Muscle layer of colon (tissue), 2 donors: ENCODE measurements around the gene LDB2.

Experiments
- H3K27ac ChIP-seq: one replicate; pipeline ENCODE4 v1.7.0; 2013; ENCODE audit warnings: low read depth, mild to moderate bottlenecking, low read length, moderate library complexity
- H3K27me3 ChIP-seq, 2 donors: one replicate each; pipeline ENCODE4 v1.7.0; 2013; ENCODE audit warnings: low read length in 2 of 2, mild to moderate bottlenecking in 2 of 2; ENCODE audit not compliant: insufficient read depth in 2 of 2, control insufficient read depth in 1 of 2
- H3K36me3 ChIP-seq: one replicate; pipeline ENCODE4 v1.7.0; 2013; ENCODE audit warnings: mild to moderate bottlenecking, low read length; ENCODE audit not compliant: insufficient read depth
- H3K4me1 ChIP-seq: one replicate; pipeline ENCODE4 v1.7.0; 2013; ENCODE audit warnings: mild to moderate bottlenecking, low read length; ENCODE audit not compliant: insufficient read depth
- H3K4me3 ChIP-seq, 2 donors: one replicate each; pipeline ENCODE4 v1.7.0; 2013; ENCODE audit warnings: low read length in 2 of 2, low read depth in 1 of 2, mild to moderate bottlenecking in 1 of 2, moderate library complexity in 1 of 2
- H3K9ac ChIP-seq: one replicate; pipeline ENCODE4 v1.7.0; 2013; ENCODE audit warnings: low read length
- H3K9me3 ChIP-seq: one replicate; pipeline ENCODE4 v1.7.0; 2013; ENCODE audit warnings: mild to moderate bottlenecking, low read length
- donor health status: abdominal sarcoma.
- donor health status: Adenocarcinoma of cecum.

LDB2 gene

GRCh38 chr4:16836324-16836723 is 62.1 kb downstream of the LDB2 start:
- H3K27me3 ChIP-seq = no peaks in the 10 kb centered on the region
- no peaks in the 10 kb centered on the region for H3K4me1 ChIP-seq
- no peaks in the 10 kb centered on the region for H3K9me3 ChIP-seq
- no peaks in the 10 kb centered on the region for H3K36me3 ChIP-seq
- no peak overlapping the region for H3K9ac ChIP-seq
- no peak overlapping the region for H3K27ac ChIP-seq
- H3K4me3 ChIP-seq = no peak overlapping the region

GRCh38 chr4:16835597-16836247 is 62.7 kb downstream of the LDB2 start:
- no peak overlapping the region for H3K9ac ChIP-seq
- no peak overlapping the region for H3K27ac ChIP-seq
- no peak overlapping the region for H3K4me3 ChIP-seq

GRCh38 chr4:16834814-16835213 is 63.6 kb downstream of the LDB2 start:
- Histone ChIP-seq H3K4me1 (no peaks in the 10 kb centered on the region), H3K4me3 (no peak overlapping the region), H3K27ac (no peak overlapping the region), H3K36me3 (no peaks in the 10 kb centered on the region), H3K27me3 (no peaks in the 10 kb centered on the region), H3K9me3 (no peaks in the 10 kb centered on the region), H3K9ac (no peak overlapping the region)

More at GRCh38 chr4:16835597-16836247, 62.7 kb downstream of the LDB2 start:
- no peaks in the 10 kb centered on the region for H3K4me1 ChIP-seq
- no peaks in the 10 kb centered on the region for H3K36me3 ChIP-seq
- no peaks in the 10 kb centered on the region for H3K9me3 ChIP-seq
- H3K27me3 ChIP-seq = no peaks in the 10 kb centered on the region

GRCh38 chr4:16833722-16834121 is 64.7 kb downstream of the LDB2 start:
- Histone ChIP-seq H3K27me3 (no peaks in the 10 kb centered on the region), H3K4me3 (no peak overlapping the region), H3K27ac (no peak overlapping the region), H3K36me3 (no peaks in the 10 kb centered on the region), H3K9me3 (no peaks in the 10 kb centered on the region), H3K9ac (no peak overlapping the region), H3K4me1 (no peaks in the 10 kb centered on the region)

GRCh38 chr4:16830081-16830480 is 68.4 kb downstream of the LDB2 start:
- H3K9me3 ChIP-seq = no peaks in the 10 kb centered on the region
- no peaks in the 10 kb centered on the region for H3K27me3 ChIP-seq
- H3K9ac ChIP-seq = no peak overlapping the region
- no peak overlapping the region for H3K4me3 ChIP-seq
- no peaks in the 10 kb centered on the region for H3K4me1 ChIP-seq
- no peaks in the 10 kb centered on the region for H3K36me3 ChIP-seq
- no peak overlapping the region for H3K27ac ChIP-seq

- no peaks in the 10 kb centered on the region for H3K36me3 ChIP-seq
- H3K9me3 ChIP-seq = no peaks in the 10 kb centered on the region
- H3K4me1 ChIP-seq = no peaks in the 10 kb centered on the region
- no peaks in the 10 kb centered on the region for H3K27me3 ChIP-seq
- no peak overlapping the region for H3K27ac ChIP-seq
- no peak overlapping the region for H3K4me3 ChIP-seq
- H3K9ac ChIP-seq = no peak overlapping the region
Measured at GRCh38 chr4:16827794-16828724, 70.4 kb downstream of the LDB2 start.

- H3K4me1 ChIP-seq = no peaks in the 10 kb centered on the region
- H3K9me3 ChIP-seq = no peaks in the 10 kb centered on the region
- H3K27me3 ChIP-seq = no peaks in the 10 kb centered on the region
- H3K36me3 ChIP-seq = no peaks in the 10 kb centered on the region
- no peak overlapping the region for H3K4me3 ChIP-seq
- H3K27ac ChIP-seq = no peak overlapping the region
- H3K9ac ChIP-seq = no peak overlapping the region
Measured at GRCh38 chr4:16827045-16827444, 71.4 kb downstream of the LDB2 start.

- no peaks in the 10 kb centered on the region for H3K27me3 ChIP-seq
- H3K4me3 ChIP-seq = no peak overlapping the region
- no peaks in the 10 kb centered on the region for H3K36me3 ChIP-seq
- no peak overlapping the region for H3K27ac ChIP-seq
- no peaks in the 10 kb centered on the region for H3K4me1 ChIP-seq
- H3K9me3 ChIP-seq = no peaks in the 10 kb centered on the region
- H3K9ac ChIP-seq = no peak overlapping the region
Measured at GRCh38 chr4:16826406-16826910, 72.0 kb downstream of the LDB2 start.

GRCh38 chr4:16824278-16824806 is 74.1 kb downstream of the LDB2 start:
- Histone ChIP-seq H3K9ac (no peak overlapping the region), H3K36me3 (no peaks in the 10 kb centered on the region), H3K4me1 (no peaks in the 10 kb centered on the region), H3K27me3 (no peaks in the 10 kb centered on the region), H3K9me3 (no peaks in the 10 kb centered on the region), H3K27ac (no peak overlapping the region), H3K4me3 (no peak overlapping the region)

- H3K4me1 ChIP-seq = no peaks in the 10 kb centered on the region
- H3K36me3 ChIP-seq = no peaks in the 10 kb centered on the region
- H3K27me3 ChIP-seq = no peaks in the 10 kb centered on the region
- H3K27ac ChIP-seq = no peak overlapping the region
- H3K4me3 ChIP-seq = no peak overlapping the region
- H3K9me3 ChIP-seq = no peaks in the 10 kb centered on the region
- no peak overlapping the region for H3K9ac ChIP-seq
Measured at GRCh38 chr4:16820329-16820728, 78.1 kb downstream of the LDB2 start.

- Histone ChIP-seq H3K9ac (no peak overlapping the region), H3K4me3 (no peak overlapping the region), H3K4me1 (no peaks in the 10 kb centered on the region), H3K36me3 (no peaks in the 10 kb centered on the region), H3K27me3 (no peaks in the 10 kb centered on the region), H3K9me3 (no peaks in the 10 kb centered on the region), H3K27ac (no peak overlapping the region)
Measured at GRCh38 chr4:16819652-16820051, 78.8 kb downstream of the LDB2 start.
